HepG2 (cell line): ENCODE data around the gene BCAS3. TPM values are rescaled to one million over a fixed set of nuclear protein-coding genes. Genes with fewer than 3 reads are reported as not detected.

Experiments used
- ARNT ChIP-seq: fragments of 450-650 bp; IDR thresholded peaks from 2 replicates; pipeline ENCODE4 v1.6.1; 2017
- ATF7 ChIP-seq, 2 experiments: fragments of 450-650 bp in 1 of 2; sonication (generic) in 1 of 2; formaldehyde crosslinking in 1 of 2; IDR thresholded peaks; 2 replicates each; pipeline versions ENCODE4 v1.4.0 to v1.6.1; 2016 to 2020; ENCODE audit warnings: antibody characterized with exemption in 1 of 2, mild to moderate bottlenecking in 1 of 2, missing genetic modification reagents in 1 of 2
- CBX1 ChIP-seq: IDR thresholded peaks from one replicate; pipeline ENCODE4 v1.6.1; 2016; ENCODE audit warnings: antibody characterized with exemption, low read depth
- CBX2 ChIP-seq, 2 experiments: fragments of 200-600 bp in 1 of 2; sonication (generic); formaldehyde crosslinking in 1 of 2; IDR thresholded peaks; 2 replicates each; pipeline versions ENCODE4 v1.7.0 to v1.8.1; 2018 to 2022; ENCODE audit warnings: low read depth in 2 of 2, low read length in 1 of 2, mild to moderate bottlenecking in 1 of 2, missing genetic modification reagents in 1 of 2
- E2F5 ChIP-seq: sonication (generic); formaldehyde crosslinking; conservative IDR thresholded peaks from 2 replicates; pipeline ENCODE4 v1.4.0; 2020; ENCODE audit warnings: missing genetic modification reagents
- IRF2 ChIP-seq: IDR thresholded peaks from 2 replicates; pipeline ENCODE4 v1.6.1; 2018; ENCODE audit warnings: missing genetic modification reagents, missing compliant biosample characterization
- MED13 ChIP-seq: sonication (generic); formaldehyde crosslinking; IDR thresholded peaks from 2 replicates; pipeline ENCODE4 v1.5.0; 2020; ENCODE audit warnings: missing genetic modification reagents
- MIER3 ChIP-seq: IDR thresholded peaks from 2 replicates; pipeline ENCODE4 v1.6.1; 2016; ENCODE audit warnings: missing compliant biosample characterization, borderline replicate concordance
- RBM22 ChIP-seq: fragments of 200-400 bp; formaldehyde crosslinking; optimal IDR thresholded peaks from 2 replicates; pipeline ENCODE3; 2017; ENCODE audit warnings: mild to moderate bottlenecking, low read length, moderate library complexity
- TAF1 ChIP-seq: sonication (generic); formaldehyde crosslinking; IDR thresholded peaks from 2 replicates; pipeline ENCODE4 v1.4.0; 2020; ENCODE audit warnings: missing genetic modification reagents
- ZBTB42 ChIP-seq: sonication (generic); formaldehyde crosslinking; IDR thresholded peaks from 2 replicates; pipeline ENCODE4 v1.5.0; 2020; ENCODE audit warnings: mild to moderate bottlenecking, missing genetic modification reagents
- ZFP82 ChIP-seq: sonication (generic); formaldehyde crosslinking; IDR thresholded peaks from 2 replicates; pipeline ENCODE4 v1.5.1; 2020; ENCODE audit warnings: mild to moderate bottlenecking, missing genetic modification reagents, borderline replicate concordance
- ZNF260 ChIP-seq: sonication (generic); formaldehyde crosslinking; IDR thresholded peaks from 2 replicates; pipeline ENCODE4 v1.4.0; 2020; ENCODE audit warnings: missing genetic modification reagents, low read depth, mild to moderate bottlenecking, borderline replicate concordance
- ZNF335 ChIP-seq: sonication (generic); formaldehyde crosslinking; IDR thresholded peaks from 2 replicates; pipeline ENCODE4 v1.4.0; 2020; ENCODE audit warnings: missing genetic modification reagents
- ZNF382 ChIP-seq: sonication (generic); formaldehyde crosslinking; IDR thresholded peaks from 2 replicates; pipeline ENCODE4 v1.5.0; 2020; ENCODE audit warnings: missing genetic modification reagents, mild to moderate bottlenecking, borderline replicate concordance
- ZNF430 ChIP-seq: sonication (generic); formaldehyde crosslinking; IDR thresholded peaks from 2 replicates; pipeline ENCODE4 v1.9.0; 2021; ENCODE audit warnings: mild to moderate bottlenecking, missing genetic modification reagents
- ZNF451 ChIP-seq: sonication (generic); formaldehyde crosslinking; IDR thresholded peaks from 2 replicates; pipeline ENCODE4 v1.5.0; 2020; ENCODE audit warnings: mild to moderate bottlenecking, missing genetic modification reagents
- ZNF615 ChIP-seq: sonication (generic); formaldehyde crosslinking; IDR thresholded peaks from 2 replicates; pipeline ENCODE4 v1.5.0; 2020; ENCODE audit warnings: mild to moderate bottlenecking, missing genetic modification reagents, borderline replicate concordance
- ZNF749 ChIP-seq: sonication (generic); formaldehyde crosslinking; IDR thresholded peaks from 2 replicates; pipeline ENCODE4 v1.8.0; 2022; ENCODE audit warnings: mild to moderate bottlenecking, missing genetic modification reagents, moderate library complexity, borderline replicate concordance
- polyA plus RNA-seq, 8 experiments: library from polyadenylated mRNA; depleted of rRNA in 3 of 8; stranded (reverse) in 7 of 8; unstranded in 1 of 8; fragments of >200 nt; fragmentation: Illumina TruSeq in 4 of 8; extraction: Trizol in 4 of 8; gene quantifications; 2 replicates each; pipeline versions ENCODE4 v1.2.1 to v1.2.3, GENCODE V29; 2011 to 2016; ENCODE audit warnings: low read depth in 4 of 8, missing spikeins in 1 of 8, mixed read lengths in 1 of 8; ENCODE audit not compliant: insufficient read depth in 1 of 8
- total RNA-seq, 5 experiments: library from RNA; depleted of rRNA; stranded (reverse); fragments of >200 nt; fragmentation: Illumina TruSeq; extraction: Trizol; gene quantifications; 2 replicates each; pipeline ENCODE4 v1.2.3, GENCODE V29; 2016; ENCODE audit warnings: low read depth in 1 of 5
- TF ChIP-seq, protein P1 (sequence below): sonication (generic); formaldehyde crosslinking; IDR thresholded peaks from 2 replicates; pipeline ENCODE4 v1.9.0; 2021; ENCODE audit warnings: missing genetic modification reagents, borderline replicate concordance
- TF ChIP-seq, protein P2 (sequence below): IDR thresholded peaks from 2 replicates; pipeline ENCODE4 v1.6.1; 2016
- TF ChIP-seq, protein P3 (sequence below): IDR thresholded peaks from 2 replicates; pipeline ENCODE4 v1.6.1; 2016; ENCODE audit warnings: control low read depth
- TF ChIP-seq, protein P4 (sequence below): sonication (generic); formaldehyde crosslinking; conservative IDR thresholded peaks from 2 replicates; pipeline ENCODE4 v1.5.0; 2020; ENCODE audit warnings: missing genetic modification reagents
- TF ChIP-seq, protein P5 (sequence below): sonication (generic); formaldehyde crosslinking; IDR thresholded peaks from 2 replicates; pipeline ENCODE4 v1.4.0; 2020; ENCODE audit warnings: missing genetic modification reagents

Gene BCAS3
- total and polyA plus RNA-seq, 2 of the 13 experiments (the other 11 are each of a cell fraction or from before 2014, with no cell fraction given), result 10.7 to 11.2 TPM

- no peak for TF ChIP-seq ZNF335 (CRISPR knock-in tag)
- TF ChIP-seq ZNF260 (CRISPR knock-in tag), result no peak
- no peak for TF ChIP-seq CBX2 (IDR thresholded peaks at IDR 0.05; ENCODE audit: low read depth, low read length)
- TF ChIP-seq CBX2 (CRISPR knock-in tag; IDR thresholded peaks at IDR 0.05; ENCODE audit: low read depth), result no peak
- no peak for TF ChIP-seq RBM22
- TF ChIP-seq, protein P1, sequence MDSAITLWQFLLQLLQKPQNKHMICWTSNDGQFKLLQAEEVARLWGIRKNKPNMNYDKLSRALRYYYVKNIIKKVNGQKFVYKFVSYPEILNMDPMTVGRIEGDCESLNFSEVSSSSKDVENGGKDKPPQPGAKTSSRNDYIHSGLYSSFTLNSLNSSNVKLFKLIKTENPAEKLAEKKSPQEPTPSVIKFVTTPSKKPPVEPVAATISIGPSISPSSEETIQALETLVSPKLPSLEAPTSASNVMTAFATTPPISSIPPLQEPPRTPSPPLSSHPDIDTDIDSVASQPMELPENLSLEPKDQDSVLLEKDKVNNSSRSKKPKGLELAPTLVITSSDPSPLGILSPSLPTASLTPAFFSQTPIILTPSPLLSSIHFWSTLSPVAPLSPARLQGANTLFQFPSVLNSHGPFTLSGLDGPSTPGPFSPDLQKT, result no peak
- no peak for TF ChIP-seq ZFP82 (CRISPR knock-in tag)
- TF ChIP-seq MIER3 (CRISPR knock-in tag), result no peak
- TF ChIP-seq, protein P2, sequence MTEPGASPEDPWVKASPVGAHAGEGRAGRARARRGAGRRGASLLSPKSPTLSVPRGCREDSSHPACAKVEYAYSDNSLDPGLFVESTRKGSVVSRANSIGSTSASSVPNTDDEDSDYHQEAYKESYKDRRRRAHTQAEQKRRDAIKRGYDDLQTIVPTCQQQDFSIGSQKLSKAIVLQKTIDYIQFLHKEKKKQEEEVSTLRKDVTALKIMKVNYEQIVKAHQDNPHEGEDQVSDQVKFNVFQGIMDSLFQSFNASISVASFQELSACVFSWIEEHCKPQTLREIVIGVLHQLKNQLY (CRISPR knock-in tag), result no peak
- TF ChIP-seq, protein P3, sequence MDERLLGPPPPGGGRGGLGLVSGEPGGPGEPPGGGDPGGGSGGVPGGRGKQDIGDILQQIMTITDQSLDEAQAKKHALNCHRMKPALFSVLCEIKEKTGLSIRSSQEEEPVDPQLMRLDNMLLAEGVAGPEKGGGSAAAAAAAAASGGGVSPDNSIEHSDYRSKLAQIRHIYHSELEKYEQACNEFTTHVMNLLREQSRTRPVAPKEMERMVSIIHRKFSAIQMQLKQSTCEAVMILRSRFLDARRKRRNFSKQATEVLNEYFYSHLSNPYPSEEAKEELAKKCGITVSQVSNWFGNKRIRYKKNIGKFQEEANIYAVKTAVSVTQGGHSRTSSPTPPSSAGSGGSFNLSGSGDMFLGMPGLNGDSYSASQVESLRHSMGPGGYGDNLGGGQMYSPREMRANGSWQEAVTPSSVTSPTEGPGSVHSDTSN (CRISPR knock-in tag), result no peak
- TF ChIP-seq IRF2 (CRISPR knock-in tag), result no peak
- TF ChIP-seq ATF7 (IDR thresholded peaks at IDR 0.05), result no peak
- TF ChIP-seq ATF7 (CRISPR knock-in tag; IDR thresholded peaks at IDR 0.05), result peak; percentile 49
- TF ChIP-seq, protein P4, sequence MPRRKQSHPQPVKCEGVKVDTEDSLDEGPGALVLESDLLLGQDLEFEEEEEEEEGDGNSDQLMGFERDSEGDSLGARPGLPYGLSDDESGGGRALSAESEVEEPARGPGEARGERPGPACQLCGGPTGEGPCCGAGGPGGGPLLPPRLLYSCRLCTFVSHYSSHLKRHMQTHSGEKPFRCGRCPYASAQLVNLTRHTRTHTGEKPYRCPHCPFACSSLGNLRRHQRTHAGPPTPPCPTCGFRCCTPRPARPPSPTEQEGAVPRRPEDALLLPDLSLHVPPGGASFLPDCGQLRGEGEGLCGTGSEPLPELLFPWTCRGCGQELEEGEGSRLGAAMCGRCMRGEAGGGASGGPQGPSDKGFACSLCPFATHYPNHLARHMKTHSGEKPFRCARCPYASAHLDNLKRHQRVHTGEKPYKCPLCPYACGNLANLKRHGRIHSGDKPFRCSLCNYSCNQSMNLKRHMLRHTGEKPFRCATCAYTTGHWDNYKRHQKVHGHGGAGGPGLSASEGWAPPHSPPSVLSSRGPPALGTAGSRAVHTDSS, result no peak
- no peak for TF ChIP-seq ZNF615 (CRISPR knock-in tag)
- no peak for TF ChIP-seq MED13 (CRISPR knock-in tag)
- no peak for TF ChIP-seq ZNF451 (CRISPR knock-in tag)
- no peak for TF ChIP-seq ZNF382
- TF ChIP-seq ZNF430, result no peak; the same call in 1 of the 2 replicates
- TF ChIP-seq E2F5 (CRISPR knock-in tag), result no peak
- no peak for TF ChIP-seq CBX1
- TF ChIP-seq, protein P5, sequence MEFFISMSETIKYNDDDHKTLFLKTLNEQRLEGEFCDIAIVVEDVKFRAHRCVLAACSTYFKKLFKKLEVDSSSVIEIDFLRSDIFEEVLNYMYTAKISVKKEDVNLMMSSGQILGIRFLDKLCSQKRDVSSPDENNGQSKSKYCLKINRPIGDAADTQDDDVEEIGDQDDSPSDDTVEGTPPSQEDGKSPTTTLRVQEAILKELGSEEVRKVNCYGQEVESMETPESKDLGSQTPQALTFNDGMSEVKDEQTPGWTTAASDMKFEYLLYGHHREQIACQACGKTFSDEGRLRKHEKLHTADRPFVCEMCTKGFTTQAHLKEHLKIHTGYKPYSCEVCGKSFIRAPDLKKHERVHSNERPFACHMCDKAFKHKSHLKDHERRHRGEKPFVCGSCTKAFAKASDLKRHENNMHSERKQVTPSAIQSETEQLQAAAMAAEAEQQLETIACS (CRISPR knock-in tag), result no peak
- TF ChIP-seq ARNT, result no peak
- no peak for TF ChIP-seq ZBTB42 (CRISPR knock-in tag)
- TF ChIP-seq TAF1 (CRISPR knock-in tag), result no peak
- TF ChIP-seq ZNF749, result no peak
These were observed 701.2 kb downstream of the BCAS3 start (continued) for GRCh38 chr17:61378658-61379456.
